H9 (cell line): ENCODE measurements around the gene PTPRC. TPM values are rescaled to one million over a fixed set of nuclear protein-coding genes. Genes with fewer than 3 reads are reported as not detected.

Experiments used
- DNase-seq: peaks from one replicate; pipeline ENCODE4 v3.0.0-alpha.2; 2017
- H2AFZ ChIP-seq: one replicate; pipeline ENCODE4 v1.6.1; 2013; ENCODE audit warnings: mild to moderate bottlenecking, low read length, control low read depth, moderate library complexity
- H2AK5ac ChIP-seq: 2 replicates; pipeline ENCODE4 v1.6.1; 2013; ENCODE audit warnings: low read length, control low read depth, mixed read lengths; ENCODE audit not compliant: insufficient read length
- H2BK120ac ChIP-seq: one replicate; pipeline ENCODE4 v1.6.1; 2013; ENCODE audit warnings: low read depth, mild to moderate bottlenecking, low read length, control low read depth, inconsistent platforms; ENCODE audit not compliant: poor library complexity, severe bottlenecking
- H2BK12ac ChIP-seq: 2 replicates; pipeline ENCODE4 v1.6.1; 2013; ENCODE audit warnings: low read length, control low read depth, mixed read lengths, low read depth; ENCODE audit not compliant: insufficient read length
- H2BK15ac ChIP-seq: 2 replicates; pipeline ENCODE4 v1.6.1; 2013; ENCODE audit warnings: low read depth, low read length, control low read depth
- H2BK20ac ChIP-seq: one replicate; pipeline ENCODE4 v1.6.1; 2013; ENCODE audit warnings: low read depth, mild to moderate bottlenecking, low read length, control low read depth, inconsistent platforms; ENCODE audit not compliant: poor library complexity, severe bottlenecking
- H2BK5ac ChIP-seq: 2 replicates; pipeline ENCODE4 v1.6.1; 2013; ENCODE audit warnings: low read length, control low read depth, mixed read lengths; ENCODE audit not compliant: insufficient read length
- H3K14ac ChIP-seq: 2 replicates; pipeline ENCODE4 v1.6.1; 2013; ENCODE audit warnings: low read length, control low read depth; ENCODE audit not compliant: insufficient read depth
- H3K18ac ChIP-seq: 2 replicates; pipeline ENCODE4 v1.6.1; 2013; ENCODE audit warnings: low read depth, mild to moderate bottlenecking, mixed read lengths, low read length, control low read depth; ENCODE audit not compliant: insufficient read length
- H3K23ac ChIP-seq: 2 replicates; pipeline ENCODE4 v1.6.1; 2013; ENCODE audit warnings: low read length, control low read depth, mixed read lengths, low read depth; ENCODE audit not compliant: insufficient read length
- H3K23me2 ChIP-seq: 2 replicates; pipeline ENCODE4 v1.6.1; 2013; ENCODE audit warnings: low read depth, mild to moderate bottlenecking, mixed read lengths, low read length, control low read depth; ENCODE audit not compliant: insufficient read length, poor library complexity, severe bottlenecking
- H3K27ac ChIP-seq: 2 replicates; pipeline ENCODE4 v1.5.1; 2013; ENCODE audit warnings: low read length, control low read depth, mixed read lengths, low read depth; ENCODE audit not compliant: insufficient read length
- H3K27me3 ChIP-seq: 2 replicates; pipeline ENCODE4 v1.6.1; 2013; ENCODE audit warnings: low read length, control low read depth, inconsistent platforms; ENCODE audit not compliant: insufficient read depth
- H3K4ac ChIP-seq: 2 replicates; pipeline ENCODE4 v1.6.1; 2013; ENCODE audit warnings: low read depth, mild to moderate bottlenecking, control low read depth, inconsistent platforms, low read length, moderate library complexity
- H3K4me1 ChIP-seq: 2 replicates; pipeline ENCODE4 v1.6.1; 2013; ENCODE audit warnings: low read length, control low read depth, inconsistent platforms; ENCODE audit not compliant: insufficient read depth
- H3K4me2 ChIP-seq: 2 replicates; pipeline ENCODE4 v1.6.1; 2013; ENCODE audit warnings: low read length, control low read depth, mixed read lengths; ENCODE audit not compliant: insufficient read length, insufficient read depth
- H3K56ac ChIP-seq: 2 replicates; pipeline ENCODE4 v1.6.1; 2013; ENCODE audit warnings: low read depth, mild to moderate bottlenecking, mixed read lengths, low read length, control low read depth; ENCODE audit not compliant: insufficient read length
- H3K79me1 ChIP-seq: 2 replicates; pipeline ENCODE4 v1.6.1; 2013; ENCODE audit warnings: low read depth, mild to moderate bottlenecking, moderate library complexity, low read length, control low read depth, inconsistent platforms; ENCODE audit not compliant: insufficient read depth, poor library complexity, severe bottlenecking
- H3K79me2 ChIP-seq: 2 replicates; pipeline ENCODE4 v1.6.1; 2013; ENCODE audit warnings: low read length, control low read depth, inconsistent platforms; ENCODE audit not compliant: insufficient read depth
- H3K9ac ChIP-seq: 2 replicates; pipeline ENCODE4 v1.6.1; 2013; ENCODE audit warnings: low read length, control low read depth, mixed read lengths; ENCODE audit not compliant: insufficient read length; ENCODE audit errors: extremely low read depth
- H3K9me3 ChIP-seq: one replicate; pipeline ENCODE4 v1.6.1; 2013; ENCODE audit warnings: low read depth, low read length, inconsistent platforms; ENCODE audit not compliant: control insufficient read depth
- H3T11ph ChIP-seq: one replicate; pipeline ENCODE4 v1.6.1; 2013; ENCODE audit warnings: mild to moderate bottlenecking, low read length, control low read depth, inconsistent platforms
- H4K20me1 ChIP-seq: one replicate; pipeline ENCODE4 v1.6.1; 2013; ENCODE audit not compliant: control insufficient read depth, insufficient read length, insufficient read depth
- H4K5ac ChIP-seq: 2 replicates; pipeline ENCODE4 v1.6.1; 2013; ENCODE audit warnings: low read depth, mild to moderate bottlenecking, mixed read lengths, low read length, control low read depth; ENCODE audit not compliant: insufficient read length
- H4K8ac ChIP-seq: replicated peaks from 2 replicates; pipeline ENCODE4 v1.6.1; 2013; ENCODE audit warnings: low read length, control low read depth, mixed read lengths, low read depth; ENCODE audit not compliant: insufficient read length
- H4K91ac ChIP-seq: 2 replicates; pipeline ENCODE4 v1.6.1; 2013; ENCODE audit warnings: low read depth, mild to moderate bottlenecking, moderate library complexity, mixed read lengths, low read length, control low read depth; ENCODE audit not compliant: insufficient read length
- H3K27ac Mint-ChIP-seq, 3 experiments: 2 replicates in 2 of 3; 3 replicates in 1 of 3; pipeline ENCODE4 v1.8.0; 2020 to 2021; ENCODE audit warnings: mixed read lengths in 3 of 3, mild to moderate bottlenecking in 1 of 3, moderate library complexity in 1 of 3
- H3K27me3 Mint-ChIP-seq: 2 replicates; pipeline ENCODE4 v1.8.0; 2021; ENCODE audit warnings: low read depth, mild to moderate bottlenecking, moderate library complexity, mixed read lengths
- H3K36me3 Mint-ChIP-seq, 3 experiments: 2 replicates in 2 of 3; 3 replicates in 1 of 3; pipeline ENCODE4 v1.8.0; 2020 to 2021; ENCODE audit warnings: low read depth in 3 of 3, mixed read lengths in 3 of 3; ENCODE audit not compliant: insufficient read depth in 1 of 3
- H3K4me1 Mint-ChIP-seq, 2 experiments: 2 replicates each; pipeline ENCODE4 v1.8.0; 2020; ENCODE audit warnings: mixed read lengths in 2 of 2
- H3K4me3 Mint-ChIP-seq, 2 experiments: 2 replicates in 1 of 2; 3 replicates in 1 of 2; pipeline ENCODE4 v1.8.0; 2020 to 2021; ENCODE audit warnings: mild to moderate bottlenecking in 2 of 2, mixed read lengths in 2 of 2, moderate library complexity in 1 of 2
- H3K9me3 Mint-ChIP-seq, 2 experiments: 2 replicates in 1 of 2; 3 replicates in 1 of 2; pipeline ENCODE4 v1.8.0; 2020; ENCODE audit warnings: mild to moderate bottlenecking in 2 of 2, mixed read lengths in 2 of 2, moderate library complexity in 1 of 2
- CTCF ChIP-seq: fragments of 200-600 bp; sonication (generic); conservative IDR thresholded peaks from 3 replicates; pipeline ENCODE4 v1.8.0; 2021; ENCODE audit warnings: antibody characterized with exemption, mild to moderate bottlenecking
- WGBS: extraction: QIAGEN DNeasy Blood & Tissue Kit; methylation state at CpG from one replicate; pipeline ENCODE4 v1.1.7; 2013; ENCODE audit warnings: missing lambda C conversion rate, low lambda C conversion rate, mixed read lengths; ENCODE audit not compliant: insufficient read length; ENCODE audit errors: extremely low coverage; 5-methylcytosine and 5-hydroxymethylcytosine counted together
- total RNA-seq: library from RNA; stranded (reverse); gene quantifications from 2 replicates; pipeline ENCODE4 v1.2.1, GENCODE V29; 2021

PTPRC gene
- total RNA-seq, 1 experiment from 2014 or later = not detected

GRCh38 chr1:198683449-198683848 is 44.6 kb downstream of the PTPRC start:
- H3K23ac ChIP-seq = no peak overlapping the region
- no peak overlapping the region for H2AFZ ChIP-seq

More at GRCh38 chr1:198683449-198683848, 44.6 kb downstream of the PTPRC start:
- H3K27me3 ChIP-seq = no peaks in the 10 kb centered on the region
- no peak overlapping the region for H3K27ac Mint-ChIP-seq
- H3K4me2 ChIP-seq = no peak overlapping the region
- TF ChIP-seq CTCF = no peak
- H2BK5ac ChIP-seq = no peak overlapping the region
- no peak overlapping the region for H3K4ac ChIP-seq
- H4K91ac ChIP-seq = no peak overlapping the region
- no peak overlapping the region for H3K14ac ChIP-seq
- no peak overlapping the region for H4K8ac ChIP-seq
- no peak overlapping the region for H2BK12ac ChIP-seq
- H3T11ph ChIP-seq = no peak overlapping the region
- no peak for DNase-seq
- H2BK120ac ChIP-seq = no peak overlapping the region
- no peak overlapping the region for H3K56ac ChIP-seq
- H3K27me3 Mint-ChIP-seq = no peaks in the 10 kb centered on the region
- no peaks in the 10 kb centered on the region for H3K23me2 ChIP-seq
- no peaks in the 10 kb centered on the region for H3K9me3 Mint-ChIP-seq
- no peak overlapping the region for H3K27ac ChIP-seq
- no peaks in the 10 kb centered on the region for H3K9me3 ChIP-seq
- no peak overlapping the region for H3K18ac ChIP-seq
- H3K9ac ChIP-seq = no peak overlapping the region
- H2BK20ac ChIP-seq = no peak overlapping the region
- H3K4me1 Mint-ChIP-seq = peaks cover 5 to 6% of the 10 kb centered on the region in 2 experiments; a peak in 3 of 4 replicates
- no peaks in the 10 kb centered on the region for H3K79me1 ChIP-seq
- H3K79me2 ChIP-seq = no peaks in the 10 kb centered on the region
- no peaks in the 10 kb centered on the region for H4K20me1 ChIP-seq
- no peak overlapping the region for H2AK5ac ChIP-seq
- H3K4me3 Mint-ChIP-seq = no peak overlapping the region
- H3K4me1 ChIP-seq = no peaks in the 10 kb centered on the region
- no peak overlapping the region for H4K5ac ChIP-seq
- no peak overlapping the region for H2BK15ac ChIP-seq
- no CpG with 5 or more reads among the region's 2 CpGs for WGBS
- H3K36me3 Mint-ChIP-seq = no peaks in the 10 kb centered on the region
